Activated CD8-positive, alpha-beta memory T cell treated with anti-CD3 and anti-CD28 coated beads, Interleukin-2, amount 50 U/mL, for 1 hour (primary cell): ENCODE results near the gene ZBTB40.

ENCODE experiments used
- DNase-seq: peaks from one replicate; pipeline ENCODE4 v3.0.0-alpha.2; 2020; ENCODE audit errors: extremely low read depth

Gene ZBTB40, protein sequence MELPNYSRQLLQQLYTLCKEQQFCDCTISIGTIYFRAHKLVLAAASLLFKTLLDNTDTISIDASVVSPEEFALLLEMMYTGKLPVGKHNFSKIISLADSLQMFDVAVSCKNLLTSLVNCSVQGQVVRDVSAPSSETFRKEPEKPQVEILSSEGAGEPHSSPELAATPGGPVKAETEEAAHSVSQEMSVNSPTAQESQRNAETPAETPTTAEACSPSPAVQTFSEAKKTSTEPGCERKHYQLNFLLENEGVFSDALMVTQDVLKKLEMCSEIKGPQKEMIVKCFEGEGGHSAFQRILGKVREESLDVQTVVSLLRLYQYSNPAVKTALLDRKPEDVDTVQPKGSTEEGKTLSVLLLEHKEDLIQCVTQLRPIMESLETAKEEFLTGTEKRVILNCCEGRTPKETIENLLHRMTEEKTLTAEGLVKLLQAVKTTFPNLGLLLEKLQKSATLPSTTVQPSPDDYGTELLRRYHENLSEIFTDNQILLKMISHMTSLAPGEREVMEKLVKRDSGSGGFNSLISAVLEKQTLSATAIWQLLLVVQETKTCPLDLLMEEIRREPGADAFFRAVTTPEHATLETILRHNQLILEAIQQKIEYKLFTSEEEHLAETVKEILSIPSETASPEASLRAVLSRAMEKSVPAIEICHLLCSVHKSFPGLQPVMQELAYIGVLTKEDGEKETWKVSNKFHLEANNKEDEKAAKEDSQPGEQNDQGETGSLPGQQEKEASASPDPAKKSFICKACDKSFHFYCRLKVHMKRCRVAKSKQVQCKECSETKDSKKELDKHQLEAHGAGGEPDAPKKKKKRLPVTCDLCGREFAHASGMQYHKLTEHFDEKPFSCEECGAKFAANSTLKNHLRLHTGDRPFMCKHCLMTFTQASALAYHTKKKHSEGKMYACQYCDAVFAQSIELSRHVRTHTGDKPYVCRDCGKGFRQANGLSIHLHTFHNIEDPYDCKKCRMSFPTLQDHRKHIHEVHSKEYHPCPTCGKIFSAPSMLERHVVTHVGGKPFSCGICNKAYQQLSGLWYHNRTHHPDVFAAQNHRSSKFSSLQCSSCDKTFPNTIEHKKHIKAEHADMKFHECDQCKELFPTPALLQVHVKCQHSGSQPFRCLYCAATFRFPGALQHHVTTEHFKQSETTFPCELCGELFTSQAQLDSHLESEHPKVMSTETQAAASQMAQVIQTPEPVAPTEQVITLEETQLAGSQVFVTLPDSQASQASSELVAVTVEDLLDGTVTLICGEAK

DNA sequence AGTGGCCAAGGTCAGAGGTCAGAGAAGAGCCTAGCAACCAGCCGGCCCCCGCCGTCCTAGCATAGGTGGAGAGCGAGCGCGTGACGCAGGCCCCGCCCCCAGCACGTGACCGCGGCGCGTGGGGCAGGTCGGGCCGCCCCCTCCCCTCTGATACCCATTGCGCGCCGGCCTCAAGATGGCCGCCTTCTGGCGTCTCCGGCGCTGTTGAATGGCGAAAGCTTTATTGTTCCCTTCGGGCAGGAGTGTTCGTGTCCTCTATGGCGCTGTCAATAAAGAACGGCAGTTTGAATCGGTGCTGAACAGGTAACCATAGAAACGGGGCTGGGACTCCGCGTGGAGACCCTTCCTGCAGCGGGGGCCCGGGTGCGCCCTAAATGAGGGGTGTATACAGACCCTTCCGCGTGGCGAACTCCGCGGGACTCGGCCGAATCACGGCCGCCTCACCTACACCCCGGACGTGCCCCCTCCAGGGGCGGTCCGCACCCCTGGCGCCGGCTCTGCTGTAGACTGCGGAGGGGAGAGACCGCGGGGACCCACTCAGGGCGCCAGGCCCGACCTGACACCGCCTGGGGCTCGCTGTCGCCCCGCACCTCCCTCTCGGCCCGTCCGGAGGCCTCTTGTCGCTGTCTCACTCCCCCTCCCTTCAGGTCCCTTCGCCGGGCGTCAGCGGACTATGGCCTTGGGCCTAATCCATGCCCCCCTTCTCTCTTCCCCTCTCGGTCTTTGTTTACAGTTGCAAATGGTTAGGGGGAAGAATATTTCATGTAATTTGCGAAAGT, at the start of gene ZBTB40:
Gene ZBTB40 (plus strand): TSS at position 150 of the 779 bp plus-strand sequence. CDS start 38,098 bp downstream, outside the sequence.
- peak; percentile 77 for DNase-seq

DNA sequence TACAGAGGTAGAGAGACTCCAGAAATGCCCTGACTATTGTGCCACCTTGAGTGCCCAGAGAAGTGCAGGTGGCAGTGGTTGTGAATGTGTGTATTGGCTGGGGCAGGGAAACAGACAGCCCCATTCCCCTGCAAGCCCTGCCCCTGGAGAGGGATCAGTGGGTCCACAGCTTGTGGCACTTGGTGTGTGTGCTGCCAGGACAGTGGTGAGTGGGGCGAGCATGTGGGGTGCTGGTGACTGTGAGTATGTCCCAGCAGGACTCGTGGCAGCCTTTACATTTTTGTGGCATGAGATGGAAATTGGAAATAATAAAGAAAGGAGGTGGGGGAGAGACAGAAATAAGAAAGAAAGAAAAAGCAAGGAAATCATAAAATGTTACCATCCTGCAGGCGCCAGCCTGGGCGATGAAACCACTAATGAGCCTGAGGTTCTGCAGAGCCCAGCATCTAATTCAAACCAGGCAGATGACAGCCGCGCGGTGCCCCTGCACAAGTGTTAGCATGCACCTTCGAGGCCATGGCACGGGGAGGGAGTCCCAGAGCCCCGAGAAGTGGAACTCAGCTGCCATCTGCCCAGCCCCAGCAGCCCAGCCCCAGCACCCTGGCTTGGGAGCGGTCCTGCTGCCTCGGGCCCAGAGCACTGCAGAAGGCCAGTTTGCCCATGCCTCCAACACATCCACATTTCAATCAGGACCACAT, 49.1 kb upstream of the ZBTB40 start:
- DNase-seq: no peak

DNA sequence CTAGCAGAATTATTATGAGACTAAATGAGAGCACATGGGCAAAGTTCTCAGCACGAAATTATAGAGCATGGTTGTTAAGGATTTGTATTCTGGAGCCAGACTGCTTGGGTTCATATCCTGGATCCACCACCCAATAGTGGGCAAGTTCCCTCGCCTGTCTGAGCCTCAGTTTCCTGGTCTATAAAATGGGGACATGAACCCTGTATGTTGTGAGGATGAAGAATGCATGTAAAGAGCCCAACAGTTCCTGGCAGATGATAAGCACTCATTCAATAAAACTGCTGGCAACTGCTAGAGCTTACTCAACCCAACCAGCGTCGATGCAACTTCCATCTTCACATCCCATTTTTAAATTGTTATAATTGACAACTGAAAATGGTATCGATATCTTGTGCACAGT, 47.2 kb upstream of the ZBTB40 start:
- no peak for DNase-seq

DNA sequence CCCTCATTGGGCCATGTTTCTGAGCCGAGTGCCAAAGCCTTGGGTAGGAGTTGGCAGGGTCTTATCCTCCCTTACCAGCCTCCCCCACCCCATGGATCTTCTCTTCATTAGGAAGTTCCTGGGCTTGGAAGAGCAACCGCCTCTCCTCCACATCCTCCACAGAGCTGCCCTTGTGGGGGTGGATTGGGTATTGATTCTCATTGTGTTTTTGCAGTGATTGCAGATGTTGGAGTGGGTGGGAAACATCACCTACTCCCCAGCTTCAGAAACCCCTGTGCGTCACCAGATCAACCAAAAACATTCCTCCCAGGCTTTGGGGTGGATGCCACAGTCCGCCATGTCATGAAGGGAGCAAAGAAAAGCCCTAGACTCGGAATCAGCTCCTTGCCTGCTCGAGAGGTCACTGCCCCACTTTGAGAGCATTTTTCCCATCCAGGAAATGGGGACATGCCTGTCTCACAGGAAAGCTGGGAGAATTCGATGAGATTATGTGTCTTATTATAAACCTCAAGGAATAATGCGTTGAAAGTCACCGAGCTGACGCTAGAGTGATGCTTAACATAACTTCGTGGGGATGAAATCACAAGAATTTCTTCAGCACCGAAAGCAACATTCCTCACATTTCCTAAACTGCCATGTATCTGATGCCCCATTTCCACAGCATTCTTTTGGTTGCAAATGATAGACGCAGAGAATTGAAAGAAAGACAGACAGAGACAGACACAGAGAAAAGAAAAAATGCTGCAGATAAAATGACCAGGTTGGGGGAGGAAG, 44.7 kb upstream of the ZBTB40 start:
- no peak for DNase-seq

DNA sequence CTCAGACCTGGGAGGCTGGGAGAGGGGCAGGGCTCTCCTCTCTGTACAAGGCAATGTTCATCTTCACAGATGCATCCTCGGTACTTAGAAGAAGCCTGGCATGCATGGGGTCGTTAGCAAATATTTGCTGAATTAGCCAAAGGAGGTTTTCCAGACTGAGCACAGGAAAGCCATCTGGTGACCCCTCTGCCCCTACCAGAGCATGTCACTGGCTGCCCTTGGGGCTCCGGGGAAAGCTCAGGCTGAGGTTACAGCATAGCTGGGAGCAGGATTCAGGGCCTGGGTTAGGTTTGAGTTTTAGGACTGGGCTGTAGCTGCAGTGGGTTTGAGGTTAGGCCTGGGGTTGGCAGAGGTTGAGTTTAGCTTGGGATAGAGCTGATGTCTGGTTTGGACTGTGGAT, 43.4 kb upstream of the ZBTB40 start:
- DNase-seq: no peak

DNA sequence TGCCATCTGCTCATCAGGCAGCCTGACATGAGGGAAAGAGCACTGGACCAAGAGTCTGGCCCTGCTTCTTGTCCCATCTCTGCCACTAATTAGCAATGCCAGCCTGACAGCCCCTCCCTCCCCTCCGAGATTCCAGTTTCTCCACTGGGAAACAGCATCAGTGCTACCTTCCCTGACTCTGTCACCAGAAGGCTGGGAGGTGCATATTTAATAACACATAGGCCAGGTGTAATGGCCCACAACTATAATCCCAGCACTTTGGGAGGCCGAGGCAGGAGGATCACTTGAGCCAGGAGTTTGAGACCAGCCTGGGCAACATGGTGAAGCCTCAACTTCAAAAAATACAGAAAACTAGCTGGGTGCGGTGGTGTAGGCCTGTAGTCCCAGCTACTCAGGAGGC, 41.2 kb upstream of the ZBTB40 start:
- DNase-seq: no peak

DNA sequence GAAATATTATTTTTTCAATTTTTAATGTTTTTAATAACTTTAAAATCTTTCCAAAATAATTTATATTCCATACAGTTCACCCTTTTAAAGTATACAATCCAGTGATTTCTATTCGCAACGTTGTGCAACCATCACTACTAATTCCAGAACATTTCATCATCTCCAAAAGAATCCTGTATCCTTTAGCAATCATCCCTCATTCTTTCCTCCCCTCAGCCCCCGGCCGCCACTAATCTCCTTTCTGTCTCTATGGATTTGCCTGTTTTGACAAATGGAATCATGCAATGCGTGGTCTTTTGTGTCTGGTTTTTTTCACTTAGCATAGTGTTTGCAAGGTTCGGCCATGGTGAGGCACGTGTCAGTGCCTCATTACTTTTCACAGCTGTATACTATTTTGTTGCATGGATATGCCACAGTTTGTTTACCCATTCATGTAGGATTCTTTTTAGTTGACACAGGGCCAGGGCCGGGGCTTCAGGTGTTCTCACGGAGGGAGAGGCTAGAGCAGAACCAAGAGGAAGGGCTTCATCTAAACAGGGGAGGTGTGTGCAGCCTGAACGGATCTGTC, 40.6 kb upstream of the ZBTB40 start:
- DNase-seq: no peak

DNA sequence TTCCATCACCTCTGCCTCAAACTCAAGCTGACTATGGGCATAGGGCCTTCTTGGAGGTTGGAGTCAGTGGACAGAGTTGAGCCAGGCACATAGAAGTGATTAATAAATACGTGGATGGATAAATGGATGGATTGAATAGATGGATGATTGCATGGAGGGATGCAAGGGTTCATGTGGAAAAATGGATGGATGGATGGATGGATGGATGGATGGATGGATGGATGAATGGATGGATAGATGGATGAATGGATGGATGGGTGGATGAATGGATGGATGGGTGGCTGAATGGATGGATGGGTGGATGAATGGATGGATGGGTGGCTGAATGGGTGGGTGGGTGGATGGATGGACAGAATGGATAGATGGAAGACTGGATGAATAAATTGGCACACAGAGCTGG, 40.1 kb upstream of the ZBTB40 start:
- no peak for DNase-seq

DNA sequence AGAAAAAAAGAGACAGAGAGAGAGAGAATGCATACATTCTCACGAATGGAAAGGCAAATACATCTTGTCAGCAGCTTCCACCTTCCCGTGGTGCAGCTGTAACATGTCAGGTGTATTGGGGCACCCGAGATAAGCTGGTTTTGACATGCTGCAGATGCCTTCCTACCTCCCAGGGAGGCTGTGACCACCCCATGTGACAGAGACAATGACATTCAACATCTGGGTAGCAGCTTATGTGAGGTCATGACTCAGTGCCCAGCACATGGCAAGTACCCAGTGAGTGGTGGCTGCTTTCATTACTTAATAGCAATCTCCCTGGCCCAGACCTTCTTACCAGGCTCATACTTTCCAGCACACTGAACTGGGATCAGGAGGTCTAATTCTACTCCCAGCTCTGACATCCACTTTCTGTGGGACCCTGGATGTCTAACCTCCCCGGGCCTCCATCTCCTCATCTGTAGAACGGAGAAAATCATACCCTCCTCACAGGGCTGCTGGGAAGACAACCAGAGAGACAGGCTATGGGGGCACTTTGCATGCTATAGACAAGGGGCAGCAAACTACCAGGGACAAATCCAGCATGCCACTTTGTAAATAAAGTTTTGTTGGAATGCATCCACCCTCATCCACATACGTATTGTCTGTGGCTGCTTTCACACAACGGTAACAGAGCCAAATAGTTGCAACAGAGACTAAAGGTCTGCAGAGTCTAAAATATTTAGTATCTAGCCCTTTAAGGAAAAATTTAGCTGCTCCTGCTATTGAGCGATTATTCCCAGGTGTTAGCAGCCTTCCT, 38.5 kb upstream of the ZBTB40 start:
- DNase-seq: no peak

DNA sequence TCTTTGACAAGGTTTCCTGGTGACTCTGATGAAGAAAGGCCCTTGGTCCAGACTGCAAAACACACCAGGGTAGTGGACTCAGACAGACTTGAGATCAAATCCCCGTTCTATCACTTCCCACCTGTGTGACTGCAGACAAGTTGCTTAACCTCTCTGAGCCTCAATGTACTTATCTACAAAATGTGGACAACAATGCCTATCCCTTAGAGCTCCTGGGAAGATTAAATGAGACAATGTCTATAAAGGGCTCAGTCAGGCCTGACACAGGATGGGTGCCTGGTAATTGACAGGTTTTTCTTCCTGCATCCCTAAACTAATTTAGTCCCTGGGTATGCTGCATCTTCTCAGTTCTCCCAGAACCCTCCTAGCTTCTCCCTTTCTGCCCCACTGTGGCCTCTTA, 37.9 kb upstream of the ZBTB40 start:
- no peak for DNase-seq

DNA sequence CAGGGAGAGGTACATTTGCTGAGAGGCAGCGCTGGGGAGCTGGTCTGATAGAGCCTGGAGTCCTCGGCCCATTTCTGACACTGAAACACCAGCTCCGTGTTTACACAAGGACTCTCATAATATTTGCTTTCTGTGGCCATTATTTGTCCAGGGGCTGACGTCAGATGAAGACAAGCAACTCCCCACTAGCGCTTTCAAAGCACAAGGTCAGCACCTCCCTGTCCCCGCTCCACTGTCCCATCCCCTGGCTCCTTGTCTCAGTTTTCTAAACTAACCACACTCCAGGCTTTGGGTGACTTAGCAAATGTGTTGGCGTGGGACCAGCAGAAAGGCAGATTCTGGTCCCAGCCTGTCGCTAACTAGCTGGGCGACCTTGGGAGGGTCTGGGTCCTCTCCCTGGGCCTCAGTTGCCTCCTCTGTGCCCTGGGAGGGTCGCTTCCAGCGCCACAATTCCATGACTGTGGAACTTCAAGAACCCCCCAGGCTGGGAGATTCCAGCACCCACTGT, 37.4 kb upstream of the ZBTB40 start:
- no peak for DNase-seq

DNA sequence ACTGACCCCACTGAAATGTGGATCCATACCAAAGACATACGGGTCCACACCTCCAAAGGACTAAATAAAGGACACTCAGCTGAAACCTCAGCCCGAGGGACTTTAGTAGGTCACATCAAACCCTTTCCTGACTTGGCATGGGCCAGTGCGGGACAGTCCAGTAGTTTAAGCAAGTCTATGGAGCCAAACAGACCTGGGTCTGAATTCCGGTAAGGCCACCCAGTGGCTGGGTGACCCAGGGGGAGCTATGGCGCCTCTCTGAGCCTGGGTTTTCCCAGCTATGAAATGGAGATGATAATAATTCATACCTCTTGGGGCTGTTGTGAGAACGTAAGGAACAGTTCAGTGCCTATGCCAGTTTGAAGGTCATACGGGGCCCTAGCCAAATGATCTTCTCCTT, 36.2 kb upstream of the ZBTB40 start:
- DNase-seq: no peak

DNA sequence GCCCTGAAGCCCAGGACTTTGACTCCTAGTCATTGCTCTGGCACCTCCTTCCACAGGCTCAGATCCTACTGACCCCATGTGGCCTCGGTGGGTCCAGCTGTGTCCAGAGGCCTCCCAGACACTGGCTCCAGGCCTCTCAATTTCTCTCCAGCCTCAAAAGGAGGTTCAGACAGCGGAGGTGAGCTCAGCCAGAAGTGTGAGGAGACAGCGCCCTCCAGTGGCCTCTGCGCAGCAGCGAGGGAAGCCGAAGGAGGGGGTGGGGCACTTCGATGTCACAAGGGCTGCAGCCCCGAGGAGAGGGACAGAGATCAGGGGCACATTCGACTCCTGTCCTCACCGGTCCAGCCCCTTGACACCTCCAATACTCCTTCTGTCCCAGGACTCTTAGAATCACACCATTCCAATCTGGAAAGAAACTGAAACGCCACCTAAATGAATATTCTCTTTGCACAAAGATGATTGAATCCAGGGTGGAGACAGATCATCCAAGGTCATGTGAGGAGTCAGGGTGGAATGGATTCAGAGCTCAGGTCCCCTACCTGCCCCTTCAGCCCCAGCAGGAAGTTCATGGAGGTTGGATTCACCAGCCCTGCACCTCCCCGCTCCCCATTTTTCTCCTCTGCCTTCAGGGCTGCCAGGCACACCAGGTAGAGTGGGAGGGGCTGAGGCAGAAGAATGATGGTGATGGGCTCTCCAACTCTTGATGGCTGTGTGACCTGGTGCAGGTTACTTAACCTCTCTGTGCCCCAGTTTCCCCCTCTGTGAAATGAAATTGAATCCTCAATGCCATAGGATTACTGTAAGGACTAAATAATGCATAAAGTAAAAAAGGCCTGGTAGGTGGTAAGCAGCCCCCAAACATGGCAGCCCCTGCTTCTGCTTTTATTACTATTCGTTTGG, 34.8 kb upstream of the ZBTB40 start:
- peak; percentile 17 for DNase-seq

DNA sequence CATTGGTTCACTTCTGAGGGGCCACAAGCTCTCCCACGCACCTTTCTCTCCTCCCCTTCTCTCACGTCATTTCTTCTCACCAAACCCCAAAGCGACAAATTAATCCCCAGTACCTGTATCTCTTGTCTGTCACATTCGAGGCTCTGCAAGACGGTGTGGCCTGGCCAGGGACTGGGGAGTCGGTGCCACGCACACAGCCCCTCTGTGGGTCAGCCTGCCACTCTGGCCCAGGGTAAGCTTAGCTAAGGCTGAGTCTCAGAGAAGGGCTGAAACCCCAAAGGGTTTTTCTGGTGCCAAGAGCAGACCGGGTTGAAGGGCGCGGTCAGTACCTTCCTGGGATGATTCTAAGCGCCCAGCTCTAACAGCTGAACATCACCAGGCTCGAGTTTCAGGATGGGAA, 34.2 kb upstream of the ZBTB40 start:
- no peak for DNase-seq

DNA sequence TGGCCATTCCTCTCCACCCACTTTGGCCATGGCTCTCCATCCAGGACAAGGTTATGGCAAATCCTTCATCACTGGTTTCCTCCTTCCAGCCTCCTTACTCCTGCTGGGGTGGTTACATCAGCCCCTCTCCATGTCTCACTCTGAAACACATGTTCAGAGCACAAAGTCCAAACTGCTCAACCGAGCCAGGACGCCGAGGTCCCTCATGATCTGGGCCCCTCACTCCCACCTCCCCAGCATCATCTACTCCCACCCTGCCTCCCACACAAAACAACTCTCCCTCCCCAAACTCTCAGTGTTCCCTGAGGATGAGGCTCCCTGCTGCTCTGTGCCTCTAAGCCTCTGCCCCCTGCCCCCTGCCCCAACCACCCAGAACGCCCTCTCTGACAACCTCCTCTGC, 33.3 kb upstream of the ZBTB40 start:
- DNase-seq: no peak

DNA sequence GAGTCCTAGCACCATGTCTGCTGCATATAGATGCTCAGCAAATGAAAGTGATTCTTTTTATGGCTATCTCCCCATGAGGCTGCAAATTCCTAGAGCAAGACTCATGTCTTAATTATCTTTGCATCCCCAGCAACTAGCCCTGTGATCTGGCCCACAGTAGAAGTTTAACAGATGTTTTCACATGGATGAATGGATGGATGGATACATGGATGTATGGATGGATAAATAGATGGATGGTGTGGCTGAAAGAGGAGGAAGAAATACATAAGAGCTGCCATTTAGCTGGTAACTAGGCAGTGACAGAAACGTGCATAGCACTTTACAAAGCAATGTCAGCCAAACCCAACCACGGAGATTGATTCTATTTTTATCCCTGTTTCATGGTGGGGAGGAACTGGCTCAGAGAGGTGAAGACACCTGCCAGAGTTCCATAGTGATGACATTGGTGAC, 32.7 kb upstream of the ZBTB40 start:
- DNase-seq: no peak

DNA sequence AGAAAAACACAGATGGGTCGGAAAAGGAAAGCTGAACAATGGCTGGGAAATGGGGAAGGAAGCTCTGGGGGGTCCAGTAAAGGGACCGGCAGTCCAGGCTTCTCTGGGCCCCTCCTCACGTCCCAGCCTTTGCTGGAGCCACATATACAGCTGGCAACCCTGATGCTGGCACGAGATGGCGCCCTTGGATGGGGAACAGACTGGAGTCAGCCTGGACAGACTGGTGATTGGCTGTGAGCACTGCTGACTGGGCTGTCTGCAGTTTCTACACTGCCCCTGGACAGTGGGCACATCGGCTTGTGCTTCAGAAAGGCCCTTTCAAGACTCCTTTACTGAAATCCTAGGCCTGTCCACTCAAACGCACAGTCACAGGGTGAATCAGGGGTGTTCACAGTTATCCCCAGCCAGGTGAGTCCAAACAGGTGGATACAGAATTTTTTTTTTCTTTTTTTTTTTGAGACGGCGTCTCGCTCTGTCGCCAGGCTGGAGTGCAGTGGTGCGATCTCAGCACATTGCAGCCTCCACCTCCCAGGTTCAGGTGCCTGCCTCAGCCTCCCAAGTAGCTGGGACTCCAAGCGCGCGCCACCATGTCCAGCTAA, 31.1 kb upstream of the ZBTB40 start:
- DNase-seq: no peak
